PC-3 (cell line): ENCODE measurements around the gene FBXO48.

Source experiments
- EZH2 ChIP-seq: fragments of 300-600 bp; sonication (generic); IDR thresholded peaks from one replicate; pipeline ENCODE4 v1.6.1; 2017; ENCODE audit warnings: antibody characterized with exemption, mild to moderate bottlenecking, low read length; ENCODE audit not compliant: unreplicated experiment
- TF ChIP-seq, protein P1 (sequence below): fragments of 300-600 bp; sonication (generic); conservative IDR thresholded peaks from 2 replicates; pipeline ENCODE4 v1.5.1; 2017; ENCODE audit warnings: antibody characterized with exemption, low read depth, mild to moderate bottlenecking, low read length

DNA sequence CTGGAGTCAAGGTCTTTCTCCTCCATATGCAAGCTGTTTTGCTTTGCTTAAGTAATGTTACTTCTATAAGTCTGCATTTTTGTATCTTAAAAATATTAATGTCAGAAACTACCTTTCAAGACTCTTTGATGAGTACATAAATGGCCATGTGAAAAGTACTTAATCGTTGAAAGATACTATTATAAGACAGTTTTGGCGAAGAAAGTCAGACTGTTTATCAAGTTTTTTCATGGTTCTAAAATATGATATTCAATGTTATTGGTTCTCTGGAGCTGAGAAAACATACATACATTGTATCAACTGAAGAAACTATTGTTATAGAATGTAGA is 25.1 kb downstream of the FBXO48 start:
- TF ChIP-seq, protein P1, sequence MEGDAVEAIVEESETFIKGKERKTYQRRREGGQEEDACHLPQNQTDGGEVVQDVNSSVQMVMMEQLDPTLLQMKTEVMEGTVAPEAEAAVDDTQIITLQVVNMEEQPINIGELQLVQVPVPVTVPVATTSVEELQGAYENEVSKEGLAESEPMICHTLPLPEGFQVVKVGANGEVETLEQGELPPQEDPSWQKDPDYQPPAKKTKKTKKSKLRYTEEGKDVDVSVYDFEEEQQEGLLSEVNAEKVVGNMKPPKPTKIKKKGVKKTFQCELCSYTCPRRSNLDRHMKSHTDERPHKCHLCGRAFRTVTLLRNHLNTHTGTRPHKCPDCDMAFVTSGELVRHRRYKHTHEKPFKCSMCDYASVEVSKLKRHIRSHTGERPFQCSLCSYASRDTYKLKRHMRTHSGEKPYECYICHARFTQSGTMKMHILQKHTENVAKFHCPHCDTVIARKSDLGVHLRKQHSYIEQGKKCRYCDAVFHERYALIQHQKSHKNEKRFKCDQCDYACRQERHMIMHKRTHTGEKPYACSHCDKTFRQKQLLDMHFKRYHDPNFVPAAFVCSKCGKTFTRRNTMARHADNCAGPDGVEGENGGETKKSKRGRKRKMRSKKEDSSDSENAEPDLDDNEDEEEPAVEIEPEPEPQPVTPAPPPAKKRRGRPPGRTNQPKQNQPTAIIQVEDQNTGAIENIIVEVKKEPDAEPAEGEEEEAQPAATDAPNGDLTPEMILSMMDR = no peak; the same call in 1 of the 2 replicates
- no peak for TF ChIP-seq EZH2
